GM21447 (cell line): ENCODE data around the gene MS4A8.
"Not testable (repeated sequence)": the region's sequence is repeated elsewhere in the genome, so short reads cannot be mapped to it uniquely, and the experiment has no call there.

Source experiments
- ATAC-seq: cut with Tn5 transposase; IDR thresholded peaks from one replicate; pipeline ENCODE4 v1.9.1; 2021; ENCODE audit not compliant: unreplicated experiment

The MS4A8 gene

GRCh38 chr11:60724420-60724819 is 25.0 kb downstream of the MS4A8 start, which contains the start of gene MS4A18:
TSS of gene MS4A18 (plus strand) at chr11:60724720.
- ATAC-seq: no peak

- ATAC-seq: no peak
These were observed 26.2 kb downstream of the MS4A8 start for GRCh38 chr11:60725592-60725991.

- ATAC-seq: no peak
These were observed 32.2 kb downstream of the MS4A8 start for GRCh38 chr11:60731586-60731985.

- ATAC-seq: no peak
These were observed 34.9 kb downstream of the MS4A8 start for GRCh38 chr11:60734279-60734678.

GRCh38 chr11:60739114-60739513 is 39.7 kb downstream of the MS4A8 start:
- ATAC-seq: no peak

- no peak for ATAC-seq
These were observed 41.2 kb downstream of the MS4A8 start for GRCh38 chr11:60740573-60740972.

- ATAC-seq: no peak
These were observed 42.0 kb downstream of the MS4A8 start for GRCh38 chr11:60741421-60741820.

GRCh38 chr11:60743058-60743457 is 43.6 kb downstream of the MS4A8 start:
- no peak for ATAC-seq

GRCh38 chr11:60744114-60744513 is 44.7 kb downstream of the MS4A8 start:
- ATAC-seq: no peak

GRCh38 chr11:60747359-60747873 is 48.0 kb downstream of the MS4A8 start:
- ATAC-seq: no peak

- no peak for ATAC-seq
These were observed 48.8 kb downstream of the MS4A8 start for GRCh38 chr11:60748225-60748624.

GRCh38 chr11:60748821-60749220 is 49.4 kb downstream of the MS4A8 start:
- no peak for ATAC-seq

GRCh38 chr11:60750911-60751310 is 51.5 kb downstream of the MS4A8 start:
- ATAC-seq: no peak

- no peak for ATAC-seq
These were observed 53.9 kb downstream of the MS4A8 start for GRCh38 chr11:60753309-60753708.

GRCh38 chr11:60754887-60755286 is 55.5 kb downstream of the MS4A8 start:
- no peak for ATAC-seq

GRCh38 chr11:60756307-60757032 is 57.1 kb downstream of the MS4A8 start, which contains the start of gene MS4A15:
TSS of gene MS4A15 (plus strand) at chr11:60756867. CDS start at chr11:60763734, 6,867 bp downstream.
- ATAC-seq: no peak

- no peak for ATAC-seq
These were observed 57.9 kb downstream of the MS4A8 start for GRCh38 chr11:60757231-60757800.

- ATAC-seq: not testable (repeated sequence)
These were observed 59.3 kb downstream of the MS4A8 start for GRCh38 chr11:60758671-60759070.

- not testable (repeated sequence) for ATAC-seq
These were observed 60.2 kb downstream of the MS4A8 start for GRCh38 chr11:60759438-60760225.

GRCh38 chr11:60761436-60762190 is 62.2 kb downstream of the MS4A8 start:
- no peak for ATAC-seq
